Islet precursor cell (in vitro differentiated cells): ENCODE results near the gene ADGRB2.

Experiments used
- DNase-seq: peaks from one replicate; pipeline ENCODE4 v3.0.0-alpha.2; 2018

The ADGRB2 gene

GRCh38 chr1:31764312-31765040 lies at the start of gene ADGRB2:
ADGRB2 (minus strand) TSS chr1:31764340; CDS start chr1:31757221, 7,119 bp downstream.
- DNase-seq = no peak

- no peak for DNase-seq
These were observed 48.2 kb upstream of the ADGRB2 start for GRCh38 chr1:31812158-31812829.

GRCh38 chr1:31811605-31812004 lies 47.5 kb upstream of the ADGRB2 start:
- peak; percentile 80 for DNase-seq

GRCh38 chr1:31809698-31810097 lies 45.6 kb upstream of the ADGRB2 start:
- peak; percentile 43 for DNase-seq

- no peak for DNase-seq
These were observed 43.3 kb upstream of the ADGRB2 start for GRCh38 chr1:31807273-31808048.

- DNase-seq = no peak
These were observed 41.2 kb upstream of the ADGRB2 start for GRCh38 chr1:31805318-31805717.

GRCh38 chr1:31804098-31804497 lies 40.0 kb upstream of the ADGRB2 start:
- no peak for DNase-seq

GRCh38 chr1:31803610-31804009 lies 39.5 kb upstream of the ADGRB2 start:
- DNase-seq = no peak

GRCh38 chr1:31802190-31803150 lies 38.3 kb upstream of the ADGRB2 start:
- no peak for DNase-seq

GRCh38 chr1:31801458-31801857 lies 37.3 kb upstream of the ADGRB2 start:
- no peak for DNase-seq

GRCh38 chr1:31800674-31800967 lies 36.5 kb upstream of the ADGRB2 start:
- no peak for DNase-seq

- peak; percentile 48 for DNase-seq
These were observed 35.9 kb upstream of the ADGRB2 start for GRCh38 chr1:31799895-31800673.

GRCh38 chr1:31799196-31799894 lies 35.2 kb upstream of the ADGRB2 start:
- peak; percentile 53 for DNase-seq

- DNase-seq = peak; percentile 86
These were observed 34.5 kb upstream of the ADGRB2 start for GRCh38 chr1:31798433-31799195.

- DNase-seq = peak; percentile 34
These were observed 33.9 kb upstream of the ADGRB2 start for GRCh38 chr1:31798086-31798432.

- no peak for DNase-seq
These were observed 33.1 kb upstream of the ADGRB2 start for GRCh38 chr1:31797216-31797615.

GRCh38 chr1:31796707-31797106 lies 32.6 kb upstream of the ADGRB2 start:
- DNase-seq = no peak

GRCh38 chr1:31795801-31796621 lies 31.9 kb upstream of the ADGRB2 start:
- DNase-seq = peak; percentile 44

GRCh38 chr1:31795096-31795675 lies 31.0 kb upstream of the ADGRB2 start:
- DNase-seq = no peak
